ENCODE measurements around the gene EML5.
A peak's percentile ranks its signal among the peaks of the same experiment; 100 is the strongest.

EML5 gene

DNA sequence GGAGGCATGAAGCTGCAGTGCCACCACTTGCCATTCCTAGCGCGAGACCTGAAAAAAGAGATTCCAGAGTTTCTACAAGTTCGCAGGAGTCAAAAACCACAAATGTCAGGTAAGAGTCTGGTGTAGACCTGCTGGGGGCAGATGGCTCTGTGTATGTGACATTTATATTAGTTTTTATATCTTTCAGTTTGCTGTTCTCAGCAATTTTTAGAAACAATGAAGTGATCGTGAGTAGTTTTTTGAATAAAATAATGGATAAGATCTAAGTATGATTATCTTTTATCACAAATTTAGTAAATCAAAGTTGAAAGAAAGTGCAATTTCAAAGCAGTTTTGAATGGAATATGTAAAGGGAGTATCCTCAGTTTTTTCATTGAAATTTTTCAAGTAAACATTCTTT, 220.6 kb downstream of the EML5 start:
- TF ChIP-seq CTCF (IDR thresholded peaks at IDR 0.05; ENCODE audit: low read depth, low read length), result no peak
- no peak for DNase-seq (ENCODE audit: low read depth in 2 of 2)
- no peak overlapping the region for H3K4me3 ChIP-seq (replicated peaks in 1 of 2; ENCODE audit: low read depth in 2 of 2, low read length in 2 of 2)

DNA sequence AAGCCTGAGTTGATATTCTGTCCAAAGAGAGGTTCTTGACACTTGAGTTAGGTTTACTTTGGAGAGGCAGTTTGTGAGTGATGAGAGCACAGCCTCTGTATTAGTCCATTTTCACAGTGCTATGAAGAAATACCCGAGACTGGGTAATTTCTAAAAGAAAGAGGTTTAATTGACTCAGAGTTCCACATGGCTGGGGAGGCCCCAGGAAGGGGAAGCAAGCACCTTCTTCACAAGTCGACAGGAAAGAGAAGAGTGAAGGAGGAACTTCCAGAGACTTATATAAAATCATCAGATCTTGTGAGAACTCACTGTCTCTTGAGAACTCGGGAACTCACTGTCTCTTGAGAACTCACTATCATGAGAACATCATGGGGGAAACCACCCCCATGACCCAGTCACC, 224.6 kb downstream of the EML5 start:
- no peak for TF ChIP-seq CTCF (IDR thresholded peaks at IDR 0.05; ENCODE audit: low read depth, low read length)

DNA sequence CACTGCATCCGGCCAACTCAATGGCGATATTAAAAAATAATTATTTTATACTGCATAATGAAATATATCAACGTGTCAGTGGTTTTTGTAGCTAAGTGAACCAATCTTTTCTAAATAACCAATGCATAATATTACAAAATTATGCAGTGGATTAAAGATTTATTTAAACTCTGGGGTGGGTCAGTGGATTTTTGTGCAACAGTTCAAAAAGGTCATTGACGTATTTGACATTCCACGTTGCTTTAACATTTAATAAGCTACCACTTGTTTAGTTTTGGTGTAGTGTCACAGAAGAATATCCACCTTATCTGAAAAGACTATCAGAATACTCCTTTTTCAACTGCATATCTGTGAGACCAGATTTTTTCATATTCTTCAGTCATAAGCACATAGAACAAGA, 227.3 kb downstream of the EML5 start:
- H3K4me3 ChIP-seq (replicated peaks in 1 of 2; ENCODE audit: low read depth in 2 of 2, low read length in 2 of 2), result no peak overlapping the region
- no peak for TF ChIP-seq CTCF (IDR thresholded peaks at IDR 0.05; ENCODE audit: low read depth, low read length)
- DNase-seq (ENCODE audit: low read depth in 2 of 2), result no peak

More for the DNA sequence above, 224.6 kb downstream of the EML5 start:
- DNase-seq (ENCODE audit: low read depth in 2 of 2), result no peak
- H3K4me3 ChIP-seq (replicated peaks in 1 of 2; ENCODE audit: low read depth in 2 of 2, low read length in 2 of 2), result no peak overlapping the region

- peak overlapping the region; percentile 71 to 92 for H3K4me3 ChIP-seq (replicated peaks in 1 of 2; ENCODE audit: low read depth in 2 of 2, low read length in 2 of 2)
- no peak for DNase-seq (ENCODE audit: low read depth in 2 of 2)
- TF ChIP-seq CTCF (IDR thresholded peaks at IDR 0.05; ENCODE audit: low read depth, low read length), result no peak
These were observed 228.9 kb downstream of the EML5 start for GRCh38 chr14:88563845-88564244.

- peak; percentile 87 to 91 for DNase-seq (ENCODE audit: low read depth in 2 of 2)
- peak within 1 kb of the TSS; percentile 71 to 92 for H3K4me3 ChIP-seq (replicated peaks in 1 of 2; ENCODE audit: low read depth in 2 of 2, low read length in 2 of 2)
- TF ChIP-seq CTCF (IDR thresholded peaks at IDR 0.05; ENCODE audit: low read depth, low read length), result no peak
These were observed 229.7 kb downstream of the EML5 start, which contains the start of gene ZC3H14 for GRCh38 chr14:88562831-88563686. ZC3H14 (plus strand) TSS chr14:88563037; CDS start chr14:88563134, 97 bp downstream.

- DNase-seq (ENCODE audit: low read depth in 2 of 2), result no peak
- peak overlapping the region; percentile 43 to 92 for H3K4me3 ChIP-seq (replicated peaks in 1 of 2; ENCODE audit: low read depth in 2 of 2, low read length in 2 of 2)
- TF ChIP-seq CTCF (IDR thresholded peaks at IDR 0.05; ENCODE audit: low read depth, low read length), result no peak
These were observed 230.3 kb downstream of the EML5 start for GRCh38 chr14:88562532-88562830.
